Nucleus accumbens (tissue), 56 donors: ENCODE data around the gene ULBP3.
"Not testable (repeated sequence)": the region's sequence is repeated elsewhere in the genome, so short reads cannot be mapped to it uniquely, and the experiment has no call there.

Experiments used
- DNase-seq, 56 donors: peaks; one replicate each; lab custom pipeline; 2025; lab: John Stamatoyannopoulos, UW

ULBP3 gene

DNA sequence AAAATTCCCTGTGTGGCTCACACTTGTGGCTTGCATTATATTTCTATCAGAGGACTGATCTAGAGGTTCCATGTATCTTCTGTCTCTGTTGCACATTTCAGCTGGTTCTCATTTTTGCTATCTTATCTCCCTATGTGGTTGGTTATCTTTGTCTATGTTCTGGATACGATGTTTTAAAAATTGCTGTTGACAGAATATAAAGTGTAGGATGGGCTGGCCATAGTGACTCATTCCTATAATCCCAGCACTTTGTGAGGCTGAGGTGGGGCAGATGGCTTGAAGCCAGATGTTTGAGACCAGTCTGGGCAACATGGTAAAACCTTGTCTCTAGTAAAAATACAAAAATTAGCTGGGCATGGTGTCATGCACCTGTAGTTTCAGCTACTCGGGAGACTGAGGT is 9.9 kb upstream of the ULBP3 start:
- DNase-seq: no peak

DNA sequence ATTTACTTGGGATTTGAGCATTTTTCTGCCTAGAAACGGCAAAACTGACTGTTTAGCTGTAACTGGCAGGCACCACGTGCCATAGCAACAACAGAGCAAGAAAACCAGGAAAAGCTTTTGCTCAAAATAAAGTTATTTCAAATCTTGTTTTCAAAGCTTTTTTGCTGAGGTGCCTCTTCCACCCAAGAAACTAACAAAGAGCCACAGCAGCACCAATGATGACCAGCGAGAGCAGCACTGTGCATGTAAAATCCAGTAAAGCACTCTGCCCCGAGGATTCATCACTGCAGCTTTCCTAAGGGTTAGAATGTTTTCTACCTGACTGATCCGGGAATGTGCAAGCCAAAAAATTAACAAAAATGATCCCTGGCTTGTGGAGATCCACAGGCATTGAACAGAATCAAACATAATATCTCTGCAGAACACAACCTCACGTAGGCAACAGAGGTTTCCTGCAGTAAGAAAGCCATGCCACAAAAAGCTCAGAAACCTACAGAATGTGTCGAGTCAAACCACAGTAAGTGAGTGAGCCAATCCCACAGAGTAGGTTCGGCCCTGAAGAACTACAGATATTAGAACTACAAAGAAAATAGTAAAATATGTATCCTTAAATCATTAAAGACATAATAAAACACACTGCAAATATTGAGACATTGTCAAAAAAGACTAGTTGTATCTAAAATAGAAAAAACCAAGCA is 7.4 kb upstream of the ULBP3 start:
- peak in 2 of 56 donors; percentile 4 to 11 for DNase-seq

DNA sequence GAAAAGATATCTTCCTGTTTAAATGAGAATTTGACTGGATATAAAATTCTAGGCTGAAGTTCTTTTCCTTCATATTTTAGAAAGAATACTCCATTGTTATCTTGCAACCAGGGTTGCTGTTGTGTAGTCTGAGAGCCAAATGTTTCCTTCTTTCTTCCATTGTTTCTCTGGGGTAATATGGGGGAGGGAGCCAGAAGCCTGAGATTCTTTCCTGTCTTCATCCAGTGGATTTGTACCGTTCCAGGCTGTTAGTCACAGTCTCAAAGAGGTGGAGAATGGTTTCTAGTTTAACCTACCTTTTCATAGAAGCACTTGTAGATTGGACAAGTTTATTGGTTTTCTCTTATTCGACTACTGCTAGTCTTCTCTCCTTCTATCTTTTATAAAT is 6.1 kb upstream of the ULBP3 start:
- DNase-seq: no peak

DNA sequence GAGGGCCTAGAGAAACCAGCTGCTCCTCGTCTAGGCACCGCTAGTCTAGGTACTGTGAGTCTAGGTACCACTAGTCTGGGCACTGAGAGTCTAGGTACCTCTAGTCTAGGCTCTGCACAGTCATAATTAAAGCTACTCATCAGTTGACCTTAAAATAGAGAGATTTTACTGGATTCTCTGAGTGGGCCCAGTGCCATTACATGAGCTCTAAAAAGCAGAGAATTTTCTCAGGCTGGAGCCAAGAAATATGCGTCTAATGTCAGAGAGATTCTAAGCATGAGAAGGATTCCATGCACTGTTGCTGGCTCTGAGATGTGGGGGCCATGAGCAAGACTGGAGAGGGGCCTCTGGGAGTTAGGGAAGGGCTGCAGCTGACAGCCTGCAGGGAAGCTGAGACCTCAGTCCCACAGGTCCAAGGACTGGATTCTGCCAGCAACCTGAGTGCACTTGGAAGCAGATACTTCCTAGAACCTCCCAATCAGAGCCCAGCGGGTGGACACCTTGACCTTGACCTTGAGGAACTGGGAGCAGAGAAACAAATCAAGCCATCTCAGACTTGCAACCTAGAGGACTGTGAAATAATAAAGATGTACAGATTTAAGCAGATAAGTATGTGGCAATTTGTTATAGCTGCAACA is 5.6 kb upstream of the ULBP3 start:
- not testable (repeated sequence) for DNase-seq

DNA sequence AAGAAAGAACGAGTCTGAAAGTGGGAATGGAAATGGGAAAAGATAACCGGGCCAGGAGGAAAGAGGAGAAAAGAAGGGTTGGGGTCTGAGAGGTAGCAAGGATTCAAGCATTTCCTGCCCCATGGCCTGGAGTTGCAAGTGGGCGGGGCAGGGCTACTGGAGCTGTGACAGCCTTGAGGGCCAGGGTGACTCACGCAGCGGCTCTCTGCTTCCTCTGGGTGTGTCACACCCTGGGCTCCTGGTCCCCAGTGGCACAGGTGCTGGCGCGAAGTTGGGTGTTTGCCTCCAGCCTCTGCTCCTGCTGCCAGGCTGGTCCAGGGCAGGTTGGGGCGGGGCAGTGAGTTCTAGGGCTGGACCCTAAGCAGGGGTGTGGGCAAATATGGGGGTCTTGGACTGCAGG is 3.3 kb upstream of the ULBP3 start:
- no peak for DNase-seq

DNA sequence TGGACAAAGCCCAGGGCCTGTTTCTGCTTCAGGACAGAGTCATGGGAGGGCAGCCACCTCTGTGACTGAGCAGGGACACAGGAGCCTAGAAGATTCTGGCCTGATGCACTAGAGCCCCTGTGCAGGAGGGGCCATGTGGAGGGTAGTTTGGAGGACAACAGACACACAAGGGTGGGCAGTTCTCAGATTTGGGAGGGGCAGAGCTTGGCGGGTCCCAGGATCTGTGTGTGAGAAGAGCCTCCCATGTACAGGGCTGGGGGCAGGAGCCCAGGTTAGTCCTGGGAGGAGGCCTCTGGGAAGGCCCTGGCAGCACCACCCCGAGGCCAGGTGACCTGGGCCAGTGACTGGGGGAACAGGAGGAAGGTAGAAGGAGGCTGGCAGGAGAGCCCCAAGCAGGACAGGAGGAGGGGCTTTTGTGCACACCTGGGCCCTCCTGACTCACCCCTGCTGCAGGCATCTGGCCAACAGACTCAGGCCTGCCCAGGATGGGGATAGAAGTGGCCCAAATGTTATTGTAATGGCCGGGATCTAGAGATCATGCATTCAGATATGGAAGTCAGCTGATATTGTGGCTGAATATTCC is 1.4 kb upstream of the ULBP3 start:
- no peak for DNase-seq

DNA sequence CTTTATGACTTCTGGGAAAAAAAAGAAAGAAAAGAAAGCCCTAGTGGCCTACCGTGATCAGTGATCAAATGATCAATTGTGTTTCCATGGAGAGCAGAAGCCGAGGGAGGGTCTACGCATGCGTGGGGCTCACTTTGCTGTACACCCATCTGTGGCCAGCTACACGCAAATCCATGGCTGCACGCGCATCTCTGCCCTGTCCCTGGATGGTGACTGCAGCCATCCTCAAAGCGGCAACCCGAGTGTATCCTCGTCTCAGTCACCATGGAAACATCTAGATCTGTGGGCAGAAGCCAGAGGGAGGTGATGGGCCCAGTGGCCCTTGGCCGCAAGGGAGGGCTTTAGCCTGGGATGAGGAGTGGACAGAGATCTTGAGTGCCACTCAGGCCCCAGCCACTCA is 785 bp upstream of the ULBP3 start:
- peak in 15 of 56 donors; percentile 7 to 69 (median 18) for DNase-seq

DNA sequence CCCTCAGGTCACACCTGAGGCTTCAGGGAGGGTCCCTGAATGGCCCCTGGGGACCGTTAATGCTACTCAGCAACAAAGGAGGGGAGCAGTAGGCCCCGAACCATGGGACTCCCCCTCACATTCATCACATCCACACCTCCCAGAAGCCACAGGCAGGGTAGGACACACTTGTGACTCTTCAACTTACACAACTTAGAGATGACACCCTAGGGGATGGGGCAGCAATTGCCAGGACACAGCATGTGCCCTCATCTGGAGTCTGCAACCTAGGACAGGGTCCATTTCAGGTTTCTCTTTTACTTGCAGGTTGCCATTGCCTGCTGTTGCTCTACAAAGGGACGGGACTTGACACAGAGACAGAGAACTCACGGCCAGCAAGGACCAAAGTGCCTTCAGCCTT is 770 bp downstream of the ULBP3 start:
- no peak for DNase-seq

DNA sequence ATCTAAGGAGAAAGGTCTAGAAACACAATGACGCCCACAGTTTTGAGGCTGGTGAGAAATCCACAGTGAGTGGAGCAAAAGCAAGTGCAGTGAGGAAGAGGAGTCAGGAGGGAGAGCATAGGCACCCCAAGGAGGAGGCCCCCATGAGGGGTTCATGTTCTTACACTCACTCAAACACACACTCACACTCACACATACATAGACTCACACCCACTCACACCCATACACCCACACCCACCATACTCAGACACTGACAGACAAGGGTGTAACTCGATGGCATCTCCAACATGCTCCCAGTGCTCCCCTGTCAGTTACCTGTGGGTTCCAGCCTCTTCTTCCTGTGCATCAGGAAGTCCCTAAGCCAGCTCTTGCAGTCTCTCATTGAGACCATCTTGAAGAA is 3.8 kb downstream of the ULBP3 start:
- DNase-seq: no peak

DNA sequence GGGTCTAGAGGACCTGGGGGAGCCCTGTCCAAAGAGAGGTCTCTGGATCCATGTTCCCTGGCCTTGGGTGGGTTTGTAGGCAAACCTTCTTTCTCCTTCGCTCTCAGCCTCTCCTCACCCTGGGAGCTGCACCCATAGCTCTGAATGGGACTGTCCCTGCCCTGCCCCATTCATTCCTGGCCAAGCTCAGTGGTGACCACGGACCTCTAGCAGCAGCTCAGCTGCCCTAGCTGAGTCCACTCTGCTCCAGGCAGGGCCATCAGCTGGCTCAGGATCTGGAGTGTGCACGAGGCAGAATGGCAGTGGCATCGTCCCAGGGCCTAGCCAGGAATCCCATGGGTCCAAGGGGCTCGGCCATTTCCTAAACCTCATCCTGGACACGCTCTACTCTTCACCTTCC is 5.3 kb downstream of the ULBP3 start:
- DNase-seq: no peak

DNA sequence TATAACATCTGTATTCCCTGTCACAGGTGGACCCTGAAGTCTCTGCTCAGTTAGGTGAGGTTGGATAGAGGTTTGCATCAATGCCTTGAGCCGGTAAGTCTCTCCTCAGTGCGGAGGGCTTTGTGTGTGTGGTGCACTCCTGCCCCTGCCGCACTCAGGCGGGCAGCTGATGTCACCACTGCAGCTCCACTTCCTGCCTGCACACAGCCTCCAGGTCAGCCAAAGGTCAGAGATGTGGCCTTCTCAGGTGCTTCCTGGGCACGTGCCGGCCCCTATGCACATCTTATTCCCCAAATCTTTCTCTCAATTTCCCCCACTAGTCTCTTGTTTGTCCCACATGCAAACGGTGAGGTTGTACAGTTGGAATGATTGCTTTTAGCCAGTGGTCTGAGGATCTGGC is 8.9 kb downstream of the ULBP3 start:
- not testable (repeated sequence) for DNase-seq

DNA sequence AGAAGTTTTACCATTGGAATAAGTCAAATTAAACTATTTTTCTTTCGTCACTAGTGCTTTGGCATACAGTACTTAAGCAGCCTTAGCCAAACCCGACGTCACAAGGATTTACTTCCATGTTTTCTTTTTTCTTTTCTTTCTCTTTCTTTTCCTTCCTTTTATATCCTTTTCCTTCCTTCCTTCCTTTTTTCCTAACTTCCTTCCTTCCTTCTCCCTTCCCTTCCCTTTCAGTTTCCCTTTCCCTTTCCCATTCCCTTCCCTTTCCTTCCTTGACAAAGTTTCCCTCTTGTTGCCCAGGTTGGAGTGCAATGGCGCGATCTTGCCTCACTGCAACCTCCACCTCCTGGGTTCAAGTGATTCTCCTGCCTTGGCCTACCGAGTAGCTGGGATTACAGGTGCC is 9.9 kb downstream of the ULBP3 start:
- DNase-seq: no peak

DNA sequence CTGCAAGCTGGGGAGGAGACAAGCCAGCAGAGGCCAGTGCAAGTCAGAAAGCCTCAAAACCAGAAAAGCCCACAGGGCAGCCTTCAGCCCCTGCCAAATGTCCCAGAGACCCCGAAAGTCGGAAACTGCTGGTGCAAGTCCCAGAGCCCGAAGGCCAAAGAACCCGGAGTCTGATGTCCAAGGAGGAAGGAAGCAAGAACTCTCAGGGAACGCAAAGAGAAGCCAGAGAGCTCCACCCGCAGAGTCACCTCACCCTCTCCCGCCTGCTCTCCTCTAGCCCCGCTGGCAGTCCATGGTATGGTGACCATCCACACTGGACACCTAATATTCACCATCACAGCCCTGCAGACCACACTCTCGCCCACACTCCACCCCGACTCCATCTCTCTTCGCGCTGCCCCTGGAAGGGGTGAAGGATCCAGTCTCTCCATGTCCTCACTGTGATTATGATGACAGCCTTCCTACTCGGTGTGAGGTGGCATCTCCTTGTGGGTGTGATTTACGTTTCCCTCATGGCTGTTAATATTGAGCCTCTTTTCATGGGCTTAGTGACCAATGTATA is 10.6 kb downstream of the ULBP3 start:
- no peak for DNase-seq

DNA sequence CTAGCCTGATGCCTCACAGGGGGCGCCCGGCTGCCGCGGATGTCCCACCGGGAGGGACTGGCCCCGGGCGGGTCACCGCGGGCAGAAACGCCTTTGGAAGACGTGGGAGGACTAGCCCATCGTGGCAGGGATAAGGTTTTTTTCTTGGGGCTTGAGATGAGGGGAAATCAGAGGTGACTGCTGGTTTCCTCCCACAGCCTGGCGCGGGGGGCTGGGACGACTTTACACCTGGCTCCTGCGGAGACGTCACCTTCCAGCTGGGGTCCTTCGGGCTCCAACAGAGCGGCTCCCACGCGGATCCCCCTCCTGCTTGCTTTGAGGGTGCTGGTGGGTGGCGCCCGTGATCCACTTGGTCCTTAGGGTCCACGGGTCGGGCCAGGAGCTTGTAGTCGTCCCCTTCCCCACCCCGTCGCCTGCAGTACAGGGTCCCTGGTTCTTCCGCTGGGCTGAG is 11.4 kb downstream of the ULBP3 start:
- DNase-seq: no peak

DNA sequence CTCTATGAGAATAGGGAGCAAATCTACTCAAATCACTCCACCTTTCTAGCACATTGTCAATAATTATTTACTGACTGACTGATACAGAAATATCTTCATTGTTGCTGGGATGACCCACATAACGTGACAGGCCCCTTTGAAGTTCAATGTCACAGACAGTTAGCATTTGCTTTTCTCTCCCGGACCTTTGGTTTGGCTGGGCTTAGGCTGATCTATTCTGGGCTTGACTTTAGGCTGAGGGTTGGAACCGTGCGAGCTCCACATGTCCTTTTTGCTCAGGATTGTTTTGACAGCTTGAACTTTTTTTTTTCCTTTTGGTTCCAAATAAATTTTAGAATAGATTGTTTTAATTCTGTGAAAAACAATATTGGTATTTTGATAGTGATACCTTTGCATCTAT is 12.0 kb downstream of the ULBP3 start:
- DNase-seq: no peak

DNA sequence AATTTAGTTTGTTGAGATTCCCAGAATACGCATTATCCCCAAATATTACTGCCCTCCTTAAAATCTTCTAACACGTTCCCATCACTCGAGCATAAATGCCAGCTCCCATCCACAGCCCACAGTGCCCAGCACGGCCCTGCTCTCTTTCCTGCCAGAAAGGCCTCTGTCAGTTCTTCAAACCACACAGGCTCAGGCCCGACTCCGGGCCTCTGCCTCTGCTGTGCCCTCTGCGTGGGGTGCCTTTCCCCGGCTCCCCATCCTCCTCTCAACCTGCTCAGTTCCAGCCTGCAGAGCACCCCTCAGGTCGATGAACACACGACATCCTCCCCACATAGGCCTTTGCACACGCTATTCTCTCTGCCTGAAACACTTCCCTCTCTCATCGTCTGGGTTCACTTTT is 12.8 kb downstream of the ULBP3 start:
- no peak for DNase-seq

DNA sequence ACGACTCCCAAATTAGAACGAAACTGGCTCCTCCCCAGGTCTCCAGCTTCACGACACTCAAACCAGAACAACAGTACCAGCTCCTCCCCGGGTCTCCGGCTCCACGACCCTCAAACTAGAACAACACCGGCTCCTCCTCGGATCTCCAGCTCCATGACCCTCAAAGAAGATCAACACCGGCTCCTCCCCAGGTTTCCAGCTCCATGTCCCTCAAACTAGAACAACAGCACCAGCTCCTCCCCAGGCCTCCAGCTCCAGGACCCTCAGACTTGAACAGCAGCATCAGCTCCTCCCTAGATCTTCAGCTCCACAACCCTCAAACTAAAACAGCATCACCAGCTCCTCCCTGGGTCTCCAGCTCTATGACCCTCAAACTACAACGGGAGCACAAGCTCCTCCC is 13.8 kb downstream of the ULBP3 start:
- no peak for DNase-seq

DNA sequence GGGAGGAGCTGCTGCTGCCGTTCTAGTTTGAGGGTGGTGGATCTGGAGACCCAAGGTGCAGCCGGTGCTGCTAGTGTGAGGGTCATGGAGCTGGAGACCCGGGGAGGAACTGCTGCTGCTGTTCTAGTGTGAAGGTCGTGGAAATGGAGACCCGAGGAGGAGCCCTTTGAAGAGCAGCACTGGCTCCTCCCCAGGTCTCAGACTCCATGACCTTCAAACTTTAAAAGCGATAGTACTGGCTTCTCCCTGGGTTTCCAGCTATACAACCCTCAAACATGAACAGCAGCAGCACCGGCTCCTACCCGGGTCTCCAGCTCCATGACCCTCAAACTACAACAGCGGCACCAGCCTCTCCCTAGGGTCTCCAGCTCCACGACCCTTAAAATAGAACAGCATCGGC is 15.5 kb downstream of the ULBP3 start:
- DNase-seq: no peak

DNA sequence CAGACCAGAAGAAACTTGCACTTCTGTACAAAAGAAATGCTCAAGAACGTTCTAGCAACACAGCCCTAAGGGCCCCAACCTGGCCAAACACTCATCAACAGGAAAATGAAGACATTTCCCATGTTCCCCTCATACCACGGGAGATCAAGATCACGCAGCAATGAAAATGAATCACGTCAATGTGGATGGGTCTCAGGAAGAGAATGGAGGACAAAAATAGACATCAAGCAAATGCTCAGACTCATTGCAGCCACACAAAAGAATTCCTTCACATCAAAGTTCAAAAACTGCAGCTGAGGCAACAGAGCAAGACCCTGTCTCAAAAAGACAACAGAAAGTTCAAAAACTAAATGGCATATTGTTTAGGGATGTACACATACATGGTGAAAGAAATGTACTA is 18.1 kb downstream of the ULBP3 start:
- no peak for DNase-seq

DNA sequence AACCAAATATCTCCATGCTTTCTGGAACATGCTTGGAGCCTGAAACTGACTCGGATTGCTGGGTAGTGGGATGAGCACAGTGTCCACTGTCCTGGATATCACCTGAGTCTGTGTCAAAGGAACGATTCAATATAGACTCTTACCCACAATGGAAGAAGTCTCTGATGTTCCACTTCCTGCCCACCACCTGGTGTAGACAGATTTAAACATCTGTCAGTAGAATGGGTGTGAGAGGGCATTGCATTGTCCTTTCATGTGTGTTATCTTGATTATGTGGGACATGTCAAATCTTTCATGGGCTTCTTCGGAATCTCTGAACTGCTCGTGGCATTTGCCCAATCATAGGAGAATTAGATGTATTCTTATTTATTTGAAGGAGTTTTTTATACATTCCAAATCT is 20.8 kb downstream of the ULBP3 start:
- no peak for DNase-seq

DNA sequence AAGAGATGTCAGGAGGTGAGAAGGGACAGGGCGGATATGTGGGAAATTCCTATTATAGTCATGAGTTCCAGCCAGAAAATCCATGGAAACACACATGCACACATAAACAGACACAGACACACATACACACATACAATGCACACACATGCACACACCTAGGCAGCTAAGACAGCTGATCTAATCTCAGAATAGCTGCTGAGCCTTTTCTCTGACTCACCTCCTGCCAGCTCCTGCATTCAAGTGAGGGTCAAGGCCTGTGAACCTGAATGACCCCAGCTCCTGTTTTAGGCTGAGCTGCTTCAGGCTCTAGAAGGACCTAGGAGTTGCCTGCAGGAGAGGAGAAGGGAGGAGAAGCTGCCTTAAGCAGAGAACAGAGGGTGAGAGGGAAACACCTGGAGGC is 22.0 kb downstream of the ULBP3 start:
- no peak for DNase-seq

DNA sequence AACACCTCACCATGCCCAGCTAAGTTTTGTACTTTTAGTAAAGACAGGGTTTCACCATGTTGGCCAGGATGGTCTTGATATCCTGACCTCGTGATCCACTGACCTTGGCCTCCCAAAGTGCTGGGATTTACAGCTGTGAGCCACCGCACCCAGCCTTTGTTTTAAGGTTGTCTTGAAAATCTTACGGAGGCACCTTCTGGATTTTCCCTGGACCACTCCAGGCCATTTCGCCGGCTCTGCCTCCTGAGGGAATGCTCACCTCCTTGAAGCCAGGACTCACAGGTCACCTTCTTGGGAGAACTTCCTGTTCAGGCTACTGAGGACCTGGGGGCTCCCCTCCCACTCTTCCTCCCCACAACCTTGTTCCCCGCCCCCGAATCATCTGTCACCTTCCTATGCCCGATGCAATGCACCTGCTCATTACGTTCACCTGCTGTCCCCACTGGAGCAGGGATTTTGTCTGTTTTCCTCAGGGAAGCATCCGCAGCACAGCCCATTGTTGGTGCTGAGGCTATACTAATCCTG is 24.2 kb downstream of the ULBP3 start:
- no peak for DNase-seq
